H1 (cell line): ENCODE measurements around the gene NUDT12. TPM values are rescaled to one million over a fixed set of nuclear protein-coding genes. Genes with fewer than 3 reads are reported as not detected.

Experiments used
- CTCF ChIA-PET: fragments of 300-600 bp; sonication (Branson Sonifier 250); formaldehyde crosslinking; loops from one replicate; lab custom pipeline; 2021; ENCODE audit not compliant: partially characterized antibody; lab: Charles Lee
- POLR2A ChIA-PET: fragments of 300-600 bp; sonication (Branson Sonifier 250); formaldehyde crosslinking; loops from one replicate; lab custom pipeline; 2021; ENCODE audit warnings: inconsistent platforms; ENCODE audit not compliant: partially characterized antibody; lab: Charles Lee
- DNase-seq, 2 experiments: peaks; one replicate each; pipeline versions ENCODE4 v3.0.0 to v3.0.0-alpha.2; 2010 to 2022; ENCODE audit warnings: low spot score in 2 of 2, low read depth in 1 of 2, mixed read lengths in 1 of 2
- FAIRE-seq: peaks from 2 replicates; lab custom pipeline; 2011; peaks lifted over from hg19 to GRCh38; lab: Jason Lieb, UNC
- H2AFZ ChIP-seq: 2 replicates; pipeline ENCODE4 v1.8.1; 2012; ENCODE audit warnings: low read length, inconsistent platforms
- H2AK5ac ChIP-seq: 2 replicates; pipeline ENCODE4 v1.6.1; 2013; ENCODE audit warnings: low read depth, low read length
- H2BK120ac ChIP-seq: replicated peaks from 2 replicates; pipeline ENCODE3; 2013; ENCODE audit warnings: low read depth, low read length, inconsistent platforms
- H2BK12ac ChIP-seq: 2 replicates; pipeline ENCODE4 v1.6.1; 2013; ENCODE audit warnings: low read depth, low read length
- H2BK15ac ChIP-seq: 2 replicates; pipeline ENCODE4 v1.6.1; 2013; ENCODE audit warnings: low read length
- H2BK20ac ChIP-seq: 2 replicates; pipeline ENCODE4 v1.6.1; 2013; ENCODE audit warnings: low read length
- H2BK5ac ChIP-seq: 2 replicates; pipeline ENCODE4 v1.6.1; 2013; ENCODE audit warnings: low read depth, low read length
- H3K14ac ChIP-seq: 2 replicates; pipeline ENCODE4 v1.6.1; 2013; ENCODE audit warnings: inconsistent platforms; ENCODE audit not compliant: insufficient read length
- H3K18ac ChIP-seq: 2 replicates; pipeline ENCODE4 v1.6.1; 2013; ENCODE audit warnings: low read length; ENCODE audit errors: extremely low read depth
- H3K23ac ChIP-seq: 2 replicates; pipeline ENCODE4 v1.6.1; 2013; ENCODE audit warnings: inconsistent platforms; ENCODE audit not compliant: insufficient read length
- H3K23me2 ChIP-seq: 2 replicates; pipeline ENCODE4 v1.6.1; 2013; ENCODE audit warnings: low read depth, low read length
- H3K27ac ChIP-seq: 2 replicates; pipeline ENCODE4 v1.6.1; 2011; ENCODE audit warnings: low read depth, low read length, inconsistent platforms
- H3K27me3 ChIP-seq, 4 experiments: replicated peaks in 1 of 4; 1 replicate in 1 of 4; 2 replicates in 3 of 4; pipeline versions ENCODE4 v1.6.1 to v1.8.1; 2011 to 2013; ENCODE audit warnings: low read length in 3 of 4, mild to moderate bottlenecking in 3 of 4, inconsistent platforms in 2 of 4, mixed read lengths in 2 of 4, moderate library complexity in 1 of 4; ENCODE audit not compliant: control insufficient read depth in 3 of 4, insufficient read depth in 3 of 4; ENCODE audit errors: extremely low read depth in 1 of 4
- H3K36me3 ChIP-seq, 4 experiments: 2 replicates each; pipeline versions ENCODE4 v1.6.1 to v1.8.1; 2011 to 2013; ENCODE audit warnings: mild to moderate bottlenecking in 4 of 4, low read length in 3 of 4, moderate library complexity in 2 of 4, control low read depth in 1 of 4, inconsistent platforms in 1 of 4; ENCODE audit not compliant: insufficient read depth in 4 of 4, control insufficient read depth in 2 of 4
- H3K4ac ChIP-seq: replicated peaks from 2 replicates; pipeline ENCODE3; 2013; ENCODE audit warnings: low read length, low read depth, mixed read lengths, inconsistent platforms; ENCODE audit not compliant: insufficient read length
- H3K4me1 ChIP-seq, 4 experiments: replicated peaks in 1 of 4; 1 replicate in 1 of 4; 2 replicates in 3 of 4; pipeline versions ENCODE4 v1.6.1 to v1.8.1; 2011 to 2013; ENCODE audit warnings: low read length in 3 of 4, inconsistent platforms in 2 of 4, mixed read lengths in 1 of 4; ENCODE audit not compliant: insufficient read depth in 4 of 4, control insufficient read depth in 3 of 4
- H3K4me2 ChIP-seq, 2 experiments: 2 replicates each; pipeline versions ENCODE4 v1.6.1 to v1.8.1; 2011 to 2013; ENCODE audit warnings: low read depth in 2 of 2, low read length in 2 of 2, control low read depth in 1 of 2, inconsistent platforms in 1 of 2, mild to moderate bottlenecking in 1 of 2; ENCODE audit not compliant: insufficient read depth in 1 of 2
- H3K4me3 ChIP-seq, 4 experiments: fragments of 200-600, 300-600 bp in 1 of 4; sonication (generic), shearing (Covaris generic), sonication (Bioruptor Twin) in 1 of 4; 2 replicates each; pipeline versions ENCODE4 v1.5.1 to v1.8.1; 2011 to 2016; ENCODE audit warnings: low read length in 4 of 4, low read depth in 3 of 4, control low read depth in 2 of 4, inconsistent platforms in 2 of 4, mild to moderate bottlenecking in 2 of 4, mixed read lengths in 1 of 4, moderate library complexity in 1 of 4; ENCODE audit not compliant: insufficient read depth in 2 of 4; ENCODE audit errors: extremely low read depth in 1 of 4
- H3K56ac ChIP-seq: replicated peaks from 2 replicates; pipeline ENCODE3; 2013; ENCODE audit warnings: low read depth, mild to moderate bottlenecking, mixed read lengths, low read length, inconsistent platforms; ENCODE audit not compliant: insufficient read length
- H3K79me1 ChIP-seq: 2 replicates; pipeline ENCODE4 v1.6.1; 2013; ENCODE audit warnings: low read depth, low read length, control low read depth
- H3K79me2 ChIP-seq, 2 experiments: 2 replicates each; pipeline versions ENCODE4 v1.6.1 to v1.8.1; 2012 to 2013; ENCODE audit warnings: low read length in 2 of 2, mild to moderate bottlenecking in 2 of 2, inconsistent platforms in 1 of 2; ENCODE audit not compliant: insufficient read depth in 2 of 2, control insufficient read depth in 1 of 2
- H3K9ac ChIP-seq, 4 experiments: replicated peaks in 1 of 4; 1 replicate in 1 of 4; 2 replicates in 3 of 4; pipeline versions ENCODE4 v1.6.1 to v1.8.1; 2011 to 2013; ENCODE audit warnings: low read depth in 3 of 4, low read length in 3 of 4, control low read depth in 2 of 4, mild to moderate bottlenecking in 2 of 4, moderate library complexity in 2 of 4, inconsistent platforms in 1 of 4; ENCODE audit errors: extremely low read depth in 1 of 4
- H3K9me3 ChIP-seq, 2 experiments: 2 replicates each; pipeline versions ENCODE4 v1.6.1 to v1.8.1; 2012 to 2013; ENCODE audit warnings: mild to moderate bottlenecking in 2 of 2, moderate library complexity in 2 of 2, control low read depth in 1 of 2, inconsistent platforms in 1 of 2, low read depth in 1 of 2, low read length in 1 of 2, mixed read lengths in 1 of 2; ENCODE audit not compliant: insufficient read depth in 2 of 2
- H4K20me1 ChIP-seq, 2 experiments: replicated peaks in 1 of 2; 2 replicates each; pipeline versions ENCODE3 to v1.8.1; 2011 to 2013; ENCODE audit warnings: inconsistent platforms in 2 of 2, low read length in 2 of 2, mild to moderate bottlenecking in 1 of 2; ENCODE audit not compliant: insufficient read depth in 2 of 2, control insufficient read depth in 1 of 2
- H4K5ac ChIP-seq: 2 replicates; pipeline ENCODE4 v1.6.1; 2013; ENCODE audit warnings: low read length, low read depth, mixed read lengths, inconsistent platforms; ENCODE audit not compliant: insufficient read length
- H4K8ac ChIP-seq: 2 replicates; pipeline ENCODE4 v1.8.0; 2013; ENCODE audit warnings: mild to moderate bottlenecking, moderate library complexity, low read length, inconsistent platforms; ENCODE audit not compliant: insufficient read depth; ENCODE audit errors: extremely low read depth
- H4K91ac ChIP-seq: replicated peaks from 2 replicates; pipeline ENCODE3; 2013; ENCODE audit warnings: low read length, mixed read lengths, inconsistent platforms; ENCODE audit not compliant: insufficient read length
- BCL11A ChIP-seq, 2 experiments: IDR thresholded peaks; one replicate each; pipeline ENCODE4 v1.6.1; 2011; ENCODE audit warnings: low read depth in 2 of 2, low read length in 2 of 2, mild to moderate bottlenecking in 2 of 2
- EGR1 ChIP-seq: IDR thresholded peaks from 2 replicates; pipeline ENCODE4 v1.6.1; 2011; ENCODE audit warnings: low read depth, low read length, borderline replicate concordance
- EZH2 ChIP-seq: fragments of 200-600 bp; sonication (generic); IDR thresholded peaks from 2 replicates; pipeline ENCODE4 v1.7.1; 2012; ENCODE audit warnings: low read depth, mild to moderate bottlenecking, moderate library complexity, low read length, inconsistent platforms; ENCODE audit not compliant: severe bottlenecking
- JUN ChIP-seq: IDR thresholded peaks from 2 replicates; pipeline ENCODE4 v1.6.1; 2011; ENCODE audit warnings: low read depth, mild to moderate bottlenecking, improper control_type of control experiment, low read length
- KDM1A ChIP-seq: fragments of 200-600, 300-600 bp; sonication (generic); IDR thresholded peaks from 2 replicates; pipeline ENCODE4 v1.7.1; 2016; ENCODE audit warnings: mild to moderate bottlenecking, low read length, borderline replicate concordance
- MAFK ChIP-seq: IDR thresholded peaks from 2 replicates; pipeline ENCODE4 v1.6.1; 2012; ENCODE audit warnings: low read depth, mild to moderate bottlenecking, improper control_type of control experiment, low read length
- POLR2A ChIP-seq, 2 experiments: IDR thresholded peaks; 1 replicate in 1 of 2; 2 replicates in 1 of 2; pipeline ENCODE4 v1.6.1; 2011; ENCODE audit warnings: low read depth in 2 of 2, low read length in 2 of 2, mild to moderate bottlenecking in 2 of 2; ENCODE audit errors: control extremely low read depth in 1 of 2
- RFX5 ChIP-seq: IDR thresholded peaks from 2 replicates; pipeline ENCODE4 v1.6.1; 2011; ENCODE audit warnings: low read depth, low read length, improper control_type of control experiment, borderline replicate concordance
- SIN3A ChIP-seq, 2 experiments: IDR thresholded peaks in 1 of 2; conservative IDR thresholded peaks in 1 of 2; 2 replicates each; pipeline ENCODE4 v1.6.1; 2011 to 2012; ENCODE audit warnings: low read length in 2 of 2, improper control_type of control experiment in 1 of 2, low read depth in 1 of 2, mild to moderate bottlenecking in 1 of 2
- SIRT6 ChIP-seq: IDR thresholded peaks from one replicate; pipeline ENCODE4 v1.7.1; 2012; ENCODE audit warnings: low read length, inconsistent platforms
- TAF1 ChIP-seq: IDR thresholded peaks from 2 replicates; pipeline ENCODE4 v1.6.1; 2011; ENCODE audit warnings: mild to moderate bottlenecking, low read depth, low read length
- TBP ChIP-seq: IDR thresholded peaks from 2 replicates; pipeline ENCODE4 v1.6.1; 2011; ENCODE audit warnings: low read depth, low read length, improper control_type of control experiment
- ZNF274 ChIP-seq: IDR thresholded peaks from 2 replicates; pipeline ENCODE4 v1.7.0; 2012; ENCODE audit warnings: low read length, borderline replicate concordance; ENCODE audit errors: extremely low read depth
- polyA plus RNA-seq, 7 experiments: library from polyadenylated mRNA; depleted of rRNA in 3 of 7; stranded (reverse) in 5 of 7; unstranded in 2 of 7; fragments of >200 nt in 5 of 7; fragments of 200-250 nt in 2 of 7; gene quantifications; 1 replicate in 5 of 7; 2 replicates in 1 of 7; 4 replicates in 1 of 7; pipeline versions ENCODE4 v1.2.1 to v1.2.3, GENCODE V29; 2011 to 2013; ENCODE audit warnings: missing spikeins in 2 of 7, mixed read lengths in 2 of 7
- total RNA-seq: library from RNA; stranded (reverse); fragmentation: NEBNext Ultra II Directional; extraction: Animal tissue kit (Norgen Biotek cat#: 25700); gene quantifications from 2 replicates; pipeline ENCODE4 v1.2.1, GENCODE V29; 2021
- TF ChIP-seq, protein P1 (sequence below): IDR thresholded peaks from 2 replicates; pipeline ENCODE4 v1.6.1; 2011; ENCODE audit warnings: low read depth, mild to moderate bottlenecking, low read length; ENCODE audit not compliant: insufficient read depth

NUDT12 gene
- total and polyA plus RNA-seq, 2 of the 8 experiments (the other 6 are each of a cell fraction or from before 2014, with no cell fraction given): 3.6 to 12.5 TPM

DNA sequence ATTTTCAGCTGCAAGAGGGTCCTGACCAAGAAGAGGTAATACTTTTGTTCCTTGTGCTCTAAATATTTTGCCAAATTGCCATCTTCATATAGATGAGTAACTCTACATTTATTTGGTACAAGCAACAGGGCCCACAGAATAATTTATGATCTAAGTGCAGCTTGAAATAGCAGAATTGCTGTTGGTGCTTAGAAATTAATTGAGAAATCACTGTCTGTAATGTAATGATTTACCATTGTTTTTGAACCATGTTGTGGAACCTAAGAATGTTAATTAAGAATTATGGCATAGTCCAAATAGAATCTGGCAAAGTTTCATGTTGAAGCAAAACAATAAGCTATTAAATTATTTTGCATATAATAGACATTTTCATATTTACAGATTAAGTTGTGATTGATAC lies 44.8 kb upstream of the NUDT12 start:
- no peak overlapping the region for H2BK5ac ChIP-seq
- H3K9me3 ChIP-seq: no peaks in the 10 kb centered on the region
- no peak overlapping the region for H2BK12ac ChIP-seq
- H3K9ac ChIP-seq: no peak overlapping the region
- H3K23ac ChIP-seq: no peak overlapping the region
- ChIA-PET CTCF (interaction anchor here (0.9 to 1.7 kb wide), 6 partner anchors 8 to 572 kb away, joined by 3 to 5 read pairs (median 4); no protein-coding TSS in a partner anchor), POLR2A (no interaction called here)
- H4K5ac ChIP-seq: no peak overlapping the region
- H3K36me3 ChIP-seq: no peaks in the 10 kb centered on the region
- H4K20me1 ChIP-seq: no peaks in the 10 kb centered on the region
- 0 out of 2 replicates have a peak overlapping the region, but pooled peaks have one; percentile 16 for H2AFZ ChIP-seq
- H3K14ac ChIP-seq: no peak overlapping the region
- no peak overlapping the region for H3K18ac ChIP-seq
- DNase-seq: no peak
- H2AK5ac ChIP-seq: no peak overlapping the region
- no peaks in the 10 kb centered on the region for H3K4me1 ChIP-seq
- no peak overlapping the region for H4K8ac ChIP-seq
- H3K56ac ChIP-seq: no peak overlapping the region
- H3K4me3 ChIP-seq: no peak overlapping the region
- H2BK15ac ChIP-seq: no peak overlapping the region
- no peaks in the 10 kb centered on the region for H3K23me2 ChIP-seq
- no peaks in the 10 kb centered on the region for H3K79me2 ChIP-seq
- H4K91ac ChIP-seq: no peak overlapping the region
- H2BK120ac ChIP-seq: no peak overlapping the region
- no peak overlapping the region for H3K4ac ChIP-seq
- H3K27me3 ChIP-seq: no peaks in the 10 kb centered on the region
- FAIRE-seq: no peak
- no peaks in the 10 kb centered on the region for H3K79me1 ChIP-seq
- no peak overlapping the region for H3K27ac ChIP-seq
- no peak overlapping the region for H3K4me2 ChIP-seq
- H2BK20ac ChIP-seq: no peak overlapping the region
- TF ChIP-seq TAF1 (no peak), SIN3A (conservative IDR thresholded peaks at IDR 0.05 in 1 of 2, IDR thresholded peaks at IDR 0.05 in 1 of 2; ENCODE audit: low read depth in 1 of 2, low read length in 2 of 2) (no peak), POLR2A (IDR thresholded peaks at IDR 0.05; ENCODE audit: control extremely low read depth in 1 of 2, low read depth in 2 of 2, low read length in 2 of 2) (no peak), ZNF274 (no peak), RFX5 (no peak), TBP (no peak), JUN (no peak), EZH2 (no peak), SIRT6 (no peak), BCL11A (IDR thresholded peaks at IDR 0.05; ENCODE audit: low read depth in 2 of 2, low read length in 2 of 2) (no peak), EGR1 (no peak), KDM1A (no peak), MAFK (no peak)
- TF ChIP-seq, protein P1, sequence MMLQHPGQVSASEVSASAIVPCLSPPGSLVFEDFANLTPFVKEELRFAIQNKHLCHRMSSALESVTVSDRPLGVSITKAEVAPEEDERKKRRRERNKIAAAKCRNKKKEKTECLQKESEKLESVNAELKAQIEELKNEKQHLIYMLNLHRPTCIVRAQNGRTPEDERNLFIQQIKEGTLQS: no peak
